Smooth muscle cell (in vitro differentiated cells): ENCODE data around the gene GNAS-AS1. TPM values are rescaled to one million over a fixed set of nuclear protein-coding genes. Genes with fewer than 3 reads are reported as not detected.

ENCODE experiments used
- DNase-seq: peaks from one replicate; lab custom pipeline; 2025; ENCODE audit not compliant: unreplicated experiment; lab: John Stamatoyannopoulos, UW
- H2AFZ ChIP-seq: fragments of 200-600 bp; sonication (generic); 2 replicates; pipeline ENCODE4 v1.6.0; 2016; ENCODE audit warnings: antibody characterized with exemption, low read depth, mild to moderate bottlenecking
- H3F3A ChIP-seq: fragments of 200-600 bp; sonication (generic); 2 replicates; pipeline ENCODE4 v1.6.0; 2017; ENCODE audit warnings: antibody characterized with exemption, low read depth
- H3K27ac ChIP-seq: fragments of 200-600 bp; sonication (generic); 2 replicates; pipeline ENCODE4 v1.5.1; 2016; ENCODE audit warnings: low read depth, mild to moderate bottlenecking
- H3K27me3 ChIP-seq: fragments of 200-600 bp; sonication (generic); 2 replicates; pipeline ENCODE4 v1.6.1; 2016; ENCODE audit warnings: low read depth, mild to moderate bottlenecking
- H3K36me3 ChIP-seq: fragments of 200-600 bp; sonication (generic); 2 replicates; pipeline ENCODE4 v1.5.1; 2016; ENCODE audit warnings: low read depth
- H3K4me1 ChIP-seq: fragments of 200-600 bp; sonication (generic); 2 replicates; pipeline ENCODE4 v1.5.1; 2016; ENCODE audit warnings: low read depth
- H3K4me2 ChIP-seq: fragments of 200-600 bp; sonication (generic); 2 replicates; pipeline ENCODE4 v1.6.0; 2016; ENCODE audit warnings: mild to moderate bottlenecking
- H3K4me3 ChIP-seq: fragments of 200-600 bp; sonication (generic); 2 replicates; pipeline ENCODE4 v1.5.1; 2016; ENCODE audit warnings: mild to moderate bottlenecking
- H3K79me2 ChIP-seq: fragments of 200-600 bp; sonication (generic); 2 replicates; pipeline ENCODE4 v1.6.0; 2016; ENCODE audit warnings: low read depth, mild to moderate bottlenecking
- H3K9ac ChIP-seq: fragments of 200-600 bp; sonication (generic); 2 replicates; pipeline ENCODE4 v1.6.0; 2016; ENCODE audit warnings: low read depth
- H3K9me3 ChIP-seq: fragments of 200-600 bp; sonication (generic); replicated peaks from 2 replicates; pipeline ENCODE4 v1.5.1; 2016; ENCODE audit warnings: low read depth
- H4K20me1 ChIP-seq: fragments of 200-600 bp; sonication (generic); 2 replicates; pipeline ENCODE4 v1.6.0; 2016; ENCODE audit warnings: low read depth
- WGBS: methylation state at CpG from one replicate; pipeline ENCODE4 v1.1.7; 2016; ENCODE audit warnings: low lambda C conversion rate; 5-methylcytosine and 5-hydroxymethylcytosine counted together
- polyA plus RNA-seq: library from polyadenylated mRNA; unstranded; fragments of >200 nt; fragmentation: Nextera tagmentation; extraction: Ambion mirVana; gene quantifications from 2 replicates; pipeline ENCODE4 v1.2.1, GENCODE V29; 2016
- total RNA-seq: library from RNA; depleted of rRNA; stranded (reverse); fragments of >200 nt; gene quantifications from 2 replicates; pipeline ENCODE4 v1.2.3, GENCODE V29; 2014
- TF ChIP-seq, protein P1 (sequence below): fragments of 200-600 bp; sonication (generic); IDR thresholded peaks from 2 replicates; pipeline ENCODE4 v1.5.1; 2017; ENCODE audit warnings: borderline replicate concordance, mild to moderate bottlenecking, antibody characterized with exemption; ENCODE audit not compliant: insufficient read depth, poor library complexity, severe bottlenecking

The GNAS-AS1 gene
- total and polyA plus RNA-seq, 2 experiments from 2014 or later, result 0.40 TPM; not detected in 1

DNA sequence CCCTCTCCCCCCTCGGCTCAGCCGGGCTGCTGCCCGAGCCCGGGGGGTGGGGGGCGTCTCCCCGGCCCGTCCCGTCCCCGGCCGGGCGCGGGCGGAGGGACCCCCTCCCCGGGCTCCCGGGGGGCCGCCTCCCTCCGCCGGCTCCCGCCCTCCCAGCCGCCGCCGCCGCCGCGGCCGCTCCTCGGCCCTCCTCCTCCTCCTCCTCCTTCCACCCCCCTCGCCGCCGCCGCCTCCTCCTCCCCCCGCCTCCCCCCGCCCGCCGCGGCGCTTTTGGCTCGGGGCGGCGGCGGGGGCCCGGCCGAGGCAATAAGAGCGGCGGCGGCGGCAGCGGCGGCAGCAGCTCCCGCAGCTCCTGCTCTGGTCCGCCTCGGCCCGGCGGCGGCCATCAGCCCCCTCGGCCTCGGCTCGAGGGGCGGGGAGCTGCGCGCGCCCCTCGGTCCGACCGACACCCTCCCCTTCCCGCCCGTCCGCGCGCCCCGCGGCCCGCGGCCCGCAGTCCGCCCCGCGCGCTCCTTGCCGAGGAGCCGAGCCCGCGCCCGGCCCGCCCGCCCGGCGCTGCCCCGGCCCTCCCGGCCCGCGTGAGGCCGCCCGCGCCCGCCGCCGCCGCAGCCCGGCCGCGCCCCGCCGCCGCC lies 40.5 kb upstream of the GNAS-AS1 start:
- TF ChIP-seq, protein P1, sequence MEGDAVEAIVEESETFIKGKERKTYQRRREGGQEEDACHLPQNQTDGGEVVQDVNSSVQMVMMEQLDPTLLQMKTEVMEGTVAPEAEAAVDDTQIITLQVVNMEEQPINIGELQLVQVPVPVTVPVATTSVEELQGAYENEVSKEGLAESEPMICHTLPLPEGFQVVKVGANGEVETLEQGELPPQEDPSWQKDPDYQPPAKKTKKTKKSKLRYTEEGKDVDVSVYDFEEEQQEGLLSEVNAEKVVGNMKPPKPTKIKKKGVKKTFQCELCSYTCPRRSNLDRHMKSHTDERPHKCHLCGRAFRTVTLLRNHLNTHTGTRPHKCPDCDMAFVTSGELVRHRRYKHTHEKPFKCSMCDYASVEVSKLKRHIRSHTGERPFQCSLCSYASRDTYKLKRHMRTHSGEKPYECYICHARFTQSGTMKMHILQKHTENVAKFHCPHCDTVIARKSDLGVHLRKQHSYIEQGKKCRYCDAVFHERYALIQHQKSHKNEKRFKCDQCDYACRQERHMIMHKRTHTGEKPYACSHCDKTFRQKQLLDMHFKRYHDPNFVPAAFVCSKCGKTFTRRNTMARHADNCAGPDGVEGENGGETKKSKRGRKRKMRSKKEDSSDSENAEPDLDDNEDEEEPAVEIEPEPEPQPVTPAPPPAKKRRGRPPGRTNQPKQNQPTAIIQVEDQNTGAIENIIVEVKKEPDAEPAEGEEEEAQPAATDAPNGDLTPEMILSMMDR, result no peak
- peak overlapping the region; percentile 99 for H3K9ac ChIP-seq
- no peaks in the 10 kb centered on the region for H3K27me3 ChIP-seq
- peak overlapping the region; percentile 100 for H3K4me3 ChIP-seq
- no peaks in the 10 kb centered on the region for H3K9me3 ChIP-seq
- H3K4me2 ChIP-seq, result peak overlapping the region; percentile 99
- peak; percentile 79 for DNase-seq
- H2AFZ ChIP-seq, result no peak overlapping the region
- WGBS, result no CpG with 5 or more reads among the region's 105 CpGs
- peaks cover 38% of the 10 kb centered on the region for H4K20me1 ChIP-seq
- peaks cover 38% of the 10 kb centered on the region for H3K4me1 ChIP-seq
- no peaks in the 10 kb centered on the region for H3K36me3 ChIP-seq
- H3K27ac ChIP-seq, result peak overlapping the region; percentile 100
- peaks cover 5% of the 10 kb centered on the region for H3F3A ChIP-seq
- H3K79me2 ChIP-seq, result peaks cover 44% of the 10 kb centered on the region

DNA sequence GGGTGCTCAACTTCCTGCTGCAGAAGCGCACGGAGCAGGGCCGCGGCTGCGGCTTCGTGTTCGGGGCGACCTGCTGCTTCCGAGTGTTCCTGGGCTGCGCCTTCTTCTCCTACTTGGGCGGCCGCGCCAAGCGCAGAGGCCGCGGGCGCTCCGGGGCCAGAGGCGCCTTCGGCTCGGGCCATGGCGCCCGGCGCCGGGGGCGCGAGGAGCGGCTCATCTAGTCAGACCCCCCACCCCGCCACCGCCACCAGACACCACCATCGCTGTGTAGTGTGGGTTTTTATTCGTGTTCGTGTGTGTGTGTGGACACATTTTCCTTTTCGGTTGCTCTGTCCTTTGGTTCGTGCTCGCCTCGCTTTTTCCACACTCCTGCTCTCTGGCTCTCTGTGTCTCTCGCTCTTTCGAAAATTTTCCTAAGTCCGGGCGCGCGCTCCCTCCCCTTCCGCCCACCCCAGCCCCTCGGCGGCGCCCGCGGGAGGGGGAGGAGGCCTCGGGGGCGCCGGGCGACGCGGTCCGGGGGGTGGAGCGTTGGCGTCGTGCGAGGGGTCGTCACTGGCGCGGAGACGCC lies 39.9 kb upstream of the GNAS-AS1 start:
- peaks cover 32% of the 10 kb centered on the region for H4K20me1 ChIP-seq
- peak; percentile 79 for DNase-seq
- H3K9ac ChIP-seq, result peak overlapping the region; percentile 76
- H3K27me3 ChIP-seq, result no peaks in the 10 kb centered on the region
- H3K4me1 ChIP-seq, result peaks cover 34% of the 10 kb centered on the region
- H2AFZ ChIP-seq, result no peak overlapping the region
- H3K9me3 ChIP-seq, result no peaks in the 10 kb centered on the region
- under 1% methylated on average over 35 of the region's 64 CpGs for WGBS
- H3K79me2 ChIP-seq, result peaks cover 38% of the 10 kb centered on the region
- H3K4me3 ChIP-seq, result peak overlapping the region; percentile 100
- peak overlapping the region; percentile 78 for H3K27ac ChIP-seq
- H3F3A ChIP-seq, result peaks cover 5% of the 10 kb centered on the region
- no peaks in the 10 kb centered on the region for H3K36me3 ChIP-seq
- H3K4me2 ChIP-seq, result peak overlapping the region; percentile 99
- TF ChIP-seq, protein P1, result no peak

DNA sequence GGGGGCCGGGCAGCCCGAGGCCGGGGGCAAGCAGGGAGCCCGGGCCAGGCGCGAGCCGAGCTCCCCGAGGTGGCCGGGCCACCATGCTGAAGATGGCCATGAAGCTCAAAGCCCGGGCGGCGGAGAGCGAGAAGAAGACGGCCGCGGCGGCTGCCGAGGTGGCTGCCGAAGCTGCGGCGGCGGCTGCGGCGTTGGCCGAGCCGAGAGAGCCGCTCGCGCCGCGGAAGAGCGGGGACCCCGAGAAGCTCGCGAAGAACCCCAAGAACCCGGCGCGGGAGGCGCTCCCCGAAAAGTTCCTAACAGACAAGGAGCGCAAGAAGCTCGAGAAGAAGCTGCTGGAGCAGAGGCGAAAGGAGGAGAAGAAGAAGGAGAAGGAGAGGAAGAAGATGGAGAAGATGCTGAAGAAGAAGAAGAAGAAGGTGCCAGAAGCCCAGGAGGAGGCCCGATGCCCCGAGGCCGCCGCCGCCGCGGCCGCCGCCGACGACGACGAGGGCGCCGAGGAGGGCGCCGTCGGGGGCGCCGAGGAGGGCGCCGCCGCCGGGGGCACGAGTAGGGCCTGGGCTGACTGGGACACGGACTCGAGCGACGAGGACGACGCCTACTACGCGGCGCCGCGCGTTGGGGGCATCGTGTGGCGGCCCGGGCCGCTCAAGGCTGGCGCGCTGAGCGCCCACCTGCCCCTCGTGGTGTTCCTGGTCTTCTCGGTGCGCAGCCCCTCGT lies 39.3 kb upstream of the GNAS-AS1 start:
- 2% methylated on average over 69 of the region's 91 CpGs for WGBS
- H3K9me3 ChIP-seq, result no peaks in the 10 kb centered on the region
- no peaks in the 10 kb centered on the region for H3K36me3 ChIP-seq
- no peak for DNase-seq
- H3F3A ChIP-seq, result peaks cover 5% of the 10 kb centered on the region
- peak overlapping the region; percentile 100 for H3K4me3 ChIP-seq
- peak overlapping the region; percentile 99 for H3K4me2 ChIP-seq
- H3K9ac ChIP-seq, result peak overlapping the region; percentile 76
- TF ChIP-seq, protein P1, result no peak
- peaks cover 27% of the 10 kb centered on the region for H3K4me1 ChIP-seq
- peak overlapping the region; percentile 78 for H3K27ac ChIP-seq
- H3K79me2 ChIP-seq, result peaks cover 32% of the 10 kb centered on the region
- H2AFZ ChIP-seq, result no peak overlapping the region
- H3K27me3 ChIP-seq, result no peaks in the 10 kb centered on the region
- peaks cover 25% of the 10 kb centered on the region for H4K20me1 ChIP-seq
